GM18498 (cell line): Measurements from ENCODE around the gene LEF1.

Experiments used
- ATAC-seq: cut with Tn5 transposase; IDR thresholded peaks from one replicate; pipeline ENCODE4 v1.9.1; 2021; ENCODE audit warnings: mild to moderate bottlenecking, moderate library complexity; ENCODE audit not compliant: unreplicated experiment

The LEF1 gene

DNA sequence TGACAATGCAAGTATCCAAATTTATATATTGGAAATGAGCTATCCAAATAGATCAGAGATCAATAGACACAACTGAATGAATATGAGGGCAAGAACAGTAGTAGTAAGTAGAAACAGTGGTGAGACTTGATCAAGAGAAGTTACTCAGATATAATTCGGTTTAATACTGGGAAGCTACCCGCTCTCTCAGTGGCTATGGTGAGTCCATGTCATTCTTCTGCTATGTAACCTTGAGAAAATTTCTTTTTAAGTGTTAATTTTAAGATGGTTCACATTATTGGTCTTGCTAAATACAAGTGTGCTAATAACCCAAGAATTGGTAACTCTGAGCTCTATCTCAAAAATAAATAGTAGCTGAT, 53.6 kb downstream of the LEF1 start:
- ATAC-seq = no peak

DNA sequence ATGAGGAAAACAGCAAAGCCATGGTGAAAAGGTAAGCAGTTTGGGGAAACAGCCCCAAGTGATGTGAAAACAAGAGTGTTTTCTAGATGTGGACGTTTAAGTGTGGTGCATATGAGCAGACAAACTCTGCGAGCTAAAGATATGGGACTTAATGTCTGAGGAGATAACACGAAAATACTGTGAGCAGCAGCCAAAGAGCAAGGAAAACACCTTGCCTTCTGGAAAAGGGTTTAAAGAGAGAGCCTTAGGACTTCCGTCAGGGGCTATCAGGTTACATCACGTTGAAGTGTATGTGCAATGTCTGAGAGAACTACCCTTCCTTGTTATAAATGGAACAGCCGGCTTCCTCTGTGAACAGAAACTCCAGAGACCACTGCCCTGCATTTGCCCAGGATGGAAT, 54.2 kb downstream of the LEF1 start:
- ATAC-seq = no peak

- no peak for ATAC-seq
Measured at GRCh38 chr4:108113229-108113628, 55.5 kb downstream of the LEF1 start.

- ATAC-seq = no peak
Measured at GRCh38 chr4:108111781-108112180, 57.0 kb downstream of the LEF1 start.

DNA sequence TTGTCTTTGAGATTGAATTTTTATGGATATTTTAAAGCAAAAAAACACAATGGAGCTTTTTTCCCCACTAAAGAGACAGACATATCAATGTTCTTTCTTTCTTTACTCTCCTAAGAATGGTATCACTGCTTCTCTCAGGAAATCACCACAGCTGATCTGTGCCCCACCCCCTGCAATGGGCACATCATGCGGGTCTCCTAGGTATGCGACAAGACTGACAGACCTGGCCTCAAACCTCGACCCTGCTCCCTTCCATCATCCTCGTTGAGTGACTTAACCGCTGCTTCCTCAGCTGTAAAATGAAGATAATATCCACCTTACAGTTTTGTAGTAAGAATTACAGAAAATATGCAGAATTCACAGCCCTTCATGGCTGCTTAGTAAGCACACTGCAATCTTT, 58.3 kb downstream of the LEF1 start:
- ATAC-seq = peak; percentile 20

DNA sequence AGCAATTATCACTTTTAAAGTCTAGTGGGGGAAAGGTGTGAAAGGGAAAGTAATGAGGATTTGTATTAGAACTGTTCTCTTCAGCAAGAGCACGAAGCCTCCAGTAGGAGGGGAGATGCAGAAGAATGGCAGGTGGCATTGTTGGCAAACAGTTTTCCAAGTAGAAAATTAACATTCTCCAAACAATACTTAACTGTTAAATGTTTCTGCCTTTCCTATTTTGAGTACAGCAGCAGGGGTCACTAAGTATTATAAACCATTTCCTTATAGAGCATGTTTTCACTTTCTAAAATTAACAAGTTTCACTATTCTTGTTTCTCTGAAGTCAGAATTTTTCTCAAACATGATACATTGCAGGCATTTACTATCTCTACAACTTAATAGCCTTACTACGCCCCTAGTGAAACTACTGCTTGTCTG, 58.7 kb downstream of the LEF1 start:
- peak; percentile 79 for ATAC-seq

- ATAC-seq = no peak
Measured at GRCh38 chr4:108109111-108109510, 59.6 kb downstream of the LEF1 start.

DNA sequence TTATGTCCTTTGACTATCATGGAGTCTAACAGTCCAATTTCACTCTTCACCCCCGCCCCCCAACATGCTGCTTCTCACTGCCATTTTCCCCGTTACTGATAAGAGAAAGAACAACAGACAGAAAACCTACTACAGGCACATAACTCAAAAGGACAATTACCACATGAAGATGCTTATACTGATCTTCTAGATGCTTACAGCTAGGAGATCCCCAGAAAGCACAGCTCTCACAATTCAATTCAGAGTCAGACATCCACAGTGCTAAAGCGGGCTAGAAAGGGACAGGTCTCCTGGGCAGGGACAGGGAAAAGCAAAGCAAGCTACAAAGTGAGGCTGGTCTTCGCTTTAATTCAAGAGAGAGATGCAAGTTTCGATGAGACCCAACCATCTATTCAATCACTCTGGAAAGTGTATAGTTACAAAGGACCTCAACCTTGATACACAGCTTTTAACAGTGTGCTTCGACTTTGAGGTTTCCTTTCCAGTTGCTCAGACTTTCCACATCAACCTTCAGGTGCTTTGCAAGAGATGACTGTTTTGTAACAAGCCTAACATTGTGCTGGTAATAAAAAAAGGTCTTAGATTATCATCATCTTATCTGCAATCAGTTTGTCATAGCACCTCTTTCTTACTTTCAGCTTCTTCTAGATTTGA, 60.9 kb downstream of the LEF1 start:
- no peak for ATAC-seq

DNA sequence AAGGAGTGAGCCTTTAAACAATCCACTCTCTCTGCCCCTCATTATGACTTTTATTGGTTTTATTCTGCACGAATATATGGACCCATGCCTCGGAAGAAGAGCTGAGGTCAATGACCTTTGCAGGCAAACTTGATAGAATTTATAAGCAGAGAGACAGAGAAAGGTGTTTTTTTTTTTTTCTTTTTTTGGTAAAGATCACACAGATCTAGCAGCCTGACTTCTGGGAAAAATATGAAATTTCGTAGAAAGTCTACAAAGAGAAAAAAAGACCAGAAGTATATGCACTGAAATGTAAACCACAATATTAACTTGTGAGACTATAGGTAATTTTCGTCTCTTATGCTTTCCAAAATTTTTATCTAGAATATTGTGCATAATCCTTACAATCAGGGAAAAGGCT, 61.6 kb downstream of the LEF1 start:
- no peak for ATAC-seq

DNA sequence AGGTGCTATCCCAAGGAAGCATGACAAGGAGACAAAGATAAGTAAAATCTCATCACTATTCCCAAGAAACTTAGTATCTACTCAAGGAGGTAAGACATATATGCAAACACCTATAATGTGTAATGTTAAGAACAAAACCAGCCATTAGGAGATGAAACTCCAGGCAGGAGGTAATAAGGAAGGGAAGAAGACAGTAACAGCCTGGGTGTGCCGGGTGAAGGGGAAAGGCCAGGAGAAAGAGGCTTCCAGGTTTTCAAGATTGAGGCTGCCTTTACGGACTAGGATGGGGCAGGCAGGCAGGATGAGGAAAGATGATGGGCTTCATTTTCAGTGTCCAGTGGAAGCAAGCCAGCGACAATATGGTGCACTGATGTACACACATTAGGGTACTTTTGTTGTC, 62.5 kb downstream of the LEF1 start:
- no peak for ATAC-seq

DNA sequence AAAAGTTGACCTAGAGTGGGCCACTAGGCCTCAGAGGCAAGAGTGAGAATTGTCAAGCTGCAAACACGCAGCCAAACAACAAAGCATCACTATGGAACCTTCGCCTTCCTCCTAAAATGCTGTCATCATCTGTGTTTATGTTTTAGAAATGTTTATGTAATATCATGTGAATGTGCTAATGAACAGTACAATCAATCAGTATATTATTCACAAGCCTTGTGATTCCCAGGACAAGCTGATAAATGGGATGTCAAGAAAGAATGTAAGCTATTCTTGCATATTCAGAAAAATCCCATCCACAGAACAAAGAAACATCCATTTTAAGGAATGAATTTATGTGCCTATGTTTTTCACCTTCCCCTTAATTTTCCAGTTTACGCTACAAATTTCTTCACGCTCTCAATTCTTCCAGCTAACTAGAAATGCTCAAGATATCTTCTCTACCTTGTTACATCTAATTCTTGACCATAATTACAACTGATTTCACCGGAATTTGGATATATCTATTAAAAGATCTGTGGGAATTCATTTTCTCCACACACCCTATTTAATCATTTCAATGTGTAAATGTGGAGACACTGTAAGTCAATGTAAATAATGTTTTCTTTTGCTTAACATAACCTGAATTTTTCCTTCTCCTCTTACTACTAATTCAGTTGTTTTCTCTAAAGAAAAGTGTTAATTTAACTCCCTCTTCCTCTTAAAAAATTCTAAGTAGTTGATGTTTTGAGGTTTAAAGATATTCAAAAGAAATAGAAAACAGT, 65.5 kb downstream of the LEF1 start:
- no peak for ATAC-seq

DNA sequence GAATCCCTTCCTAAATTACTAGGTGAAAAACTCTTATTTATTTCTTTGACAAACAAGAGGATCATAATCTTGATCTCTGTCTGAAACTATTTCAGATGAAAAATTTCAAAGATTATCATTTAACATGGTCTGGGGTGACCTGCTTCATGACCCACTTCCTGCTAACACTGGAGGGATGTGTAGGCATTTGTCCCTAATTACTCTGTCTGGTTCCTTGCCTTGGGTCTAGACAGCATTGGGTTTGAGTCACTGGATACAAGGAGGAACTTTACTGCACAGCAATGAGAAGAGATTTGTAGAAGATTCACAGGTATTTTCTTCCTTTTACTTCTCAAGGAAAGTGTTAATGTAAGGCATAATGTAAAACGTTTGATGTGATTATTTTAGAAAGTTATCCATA, 67.9 kb downstream of the LEF1 start:
- ATAC-seq = no peak

- no peak for ATAC-seq
Measured at GRCh38 chr4:108099838-108100237, 68.9 kb downstream of the LEF1 start.

DNA sequence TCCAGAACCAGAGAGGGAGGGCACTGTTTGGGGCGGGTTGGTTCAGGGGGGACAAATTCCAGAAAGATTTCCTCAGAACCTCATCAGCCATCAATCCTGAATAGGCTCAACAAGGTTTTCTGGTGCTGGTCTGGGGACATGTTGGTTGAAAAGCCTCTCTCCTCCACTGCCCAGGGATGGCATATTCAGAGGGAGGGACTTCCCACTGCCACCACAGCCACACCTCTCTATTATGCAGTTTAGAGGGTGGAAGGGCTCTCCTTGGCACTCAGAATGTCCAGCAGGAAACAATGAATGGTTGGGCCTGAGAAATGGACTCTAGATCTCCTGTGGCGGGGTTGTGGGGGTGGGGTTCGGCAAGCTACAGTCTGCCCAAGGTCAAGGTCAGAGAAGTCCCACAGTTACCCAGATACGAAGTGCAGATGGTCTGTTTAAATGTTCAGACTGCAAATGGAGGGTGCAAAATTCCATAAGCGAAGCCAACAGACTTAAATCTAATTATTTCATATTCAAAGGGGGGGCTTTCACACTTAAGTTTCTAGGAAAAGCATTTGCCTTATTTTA, 70.7 kb downstream of the LEF1 start:
- no peak for ATAC-seq

DNA sequence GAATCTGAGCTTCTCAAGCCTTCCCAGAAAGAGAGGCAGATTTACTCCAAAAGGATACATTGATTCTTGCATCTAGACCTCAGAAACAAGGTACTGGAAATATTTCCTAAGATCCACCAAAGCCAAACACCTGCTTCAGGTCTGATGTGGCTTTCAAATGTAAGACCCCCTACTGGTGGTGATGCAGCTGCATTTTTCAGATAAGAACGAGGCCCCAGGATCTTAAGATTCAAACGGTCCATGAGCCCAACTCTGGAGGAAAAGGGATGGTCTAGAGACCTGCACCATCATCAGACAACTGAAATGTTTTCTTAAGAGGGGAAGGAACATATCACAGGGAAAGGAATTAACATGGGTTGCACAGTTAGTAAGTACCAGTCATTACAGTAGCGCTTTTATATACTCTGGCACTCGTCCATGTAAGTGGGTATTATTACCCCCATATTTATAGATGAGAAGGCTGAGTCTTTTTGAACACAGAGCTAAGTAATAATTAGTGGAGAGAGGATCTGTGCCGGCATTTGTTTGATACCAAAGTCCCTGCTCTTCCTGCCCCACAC, 73.7 kb downstream of the LEF1 start:
- no peak for ATAC-seq

DNA sequence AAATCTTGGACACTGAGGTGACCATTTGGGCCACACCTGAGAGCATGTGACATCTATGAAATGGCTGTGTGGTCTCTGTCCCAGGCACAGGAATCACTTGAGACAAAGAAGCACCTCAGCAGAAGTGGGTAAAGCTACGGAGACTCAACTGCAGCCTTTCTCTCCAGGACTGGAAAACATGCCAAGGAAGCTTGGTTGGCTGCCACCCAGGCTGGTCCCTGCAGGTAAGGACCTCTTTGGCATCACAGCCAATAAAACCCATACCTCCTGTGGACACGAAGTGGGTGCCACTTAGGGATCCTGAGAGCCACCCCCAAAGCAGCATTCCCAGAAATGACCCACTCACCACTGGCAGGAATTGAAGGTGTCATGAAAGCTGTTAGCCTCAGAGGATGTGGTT, 74.6 kb downstream of the LEF1 start:
- ATAC-seq = no peak

GRCh38 chr4:108092288-108092687, 76.4 kb downstream of the LEF1 start:
- no peak for ATAC-seq

- no peak for ATAC-seq
Measured at GRCh38 chr4:108087293-108087967, 81.3 kb downstream of the LEF1 start.

DNA sequence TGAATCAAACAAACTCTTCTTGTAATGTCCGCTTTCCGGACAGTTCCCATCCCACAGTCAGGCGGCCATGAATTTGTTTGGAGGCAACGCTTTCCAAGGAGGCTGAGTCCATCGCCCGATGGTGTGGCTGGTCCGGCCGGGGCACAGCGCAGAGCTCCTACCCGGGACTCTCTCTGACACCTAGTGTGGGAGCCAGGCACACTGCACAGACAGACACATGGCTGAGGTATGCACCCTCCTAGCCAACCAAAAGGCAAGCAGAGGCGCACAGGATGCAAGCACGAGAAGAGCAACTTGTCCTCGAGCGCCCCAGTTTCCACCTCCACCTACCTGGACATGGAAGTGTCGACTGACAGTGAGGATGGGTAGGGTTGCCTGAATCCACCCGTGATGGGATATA, 87.5 kb downstream of the LEF1 start:
- ATAC-seq = no peak

DNA sequence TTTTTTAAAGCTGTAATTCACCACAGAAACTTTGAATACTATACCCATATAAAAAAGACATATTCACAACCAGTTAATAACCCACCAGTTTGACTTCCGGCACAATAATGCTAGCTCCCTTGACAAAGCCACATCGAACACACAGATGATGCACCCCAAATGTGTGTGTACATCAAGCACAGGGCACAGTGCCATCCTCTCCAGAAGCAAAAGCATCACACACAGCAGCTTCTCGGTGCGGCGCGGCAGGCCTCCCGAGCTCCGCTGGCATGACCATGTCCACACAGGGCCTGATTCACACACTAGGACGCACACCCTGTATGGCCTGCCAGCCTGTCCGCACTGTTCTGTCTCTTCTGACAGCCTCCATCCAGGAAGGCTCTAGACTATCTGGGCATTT, 88.0 kb downstream of the LEF1 start:
- ATAC-seq = no peak

- ATAC-seq = no peak
Measured at GRCh38 chr4:108078024-108078733, 90.6 kb downstream of the LEF1 start.
